SU-DHL-6 (cell line): ENCODE measurements around the gene TSPAN33.
"Not testable (repeated sequence)": the region's sequence is repeated elsewhere in the genome, so short reads cannot be mapped to it uniquely, and the experiment has no call there.

ENCODE experiments used
- H2AFZ ChIP-seq: fragments of 200-600 bp; sonication (generic); 2 replicates; pipeline ENCODE4 v1.6.1; 2014; ENCODE audit warnings: low read depth, mild to moderate bottlenecking, moderate library complexity, mixed read lengths, antibody characterized with exemption, low read length; ENCODE audit not compliant: severe bottlenecking
- H3F3A ChIP-seq: fragments of 200-600 bp; shearing (Covaris generic); 2 replicates; pipeline ENCODE4 v1.6.0; 2016; ENCODE audit warnings: antibody characterized with exemption, mild to moderate bottlenecking; ENCODE audit not compliant: insufficient read depth
- H3K27ac ChIP-seq: fragments of 200-600 bp; sonication (generic); 2 replicates; pipeline ENCODE4 v1.5.1; 2016; ENCODE audit warnings: low read depth, mild to moderate bottlenecking, low read length, moderate library complexity, mixed read lengths
- H3K27me3 ChIP-seq: fragments of 200-600 bp; sonication (generic), shearing (Covaris generic); 2 replicates; pipeline ENCODE4 v1.6.0; 2014; ENCODE audit warnings: mild to moderate bottlenecking, low read length
- H3K36me3 ChIP-seq: fragments of 200-600 bp; sonication (generic); 2 replicates; pipeline ENCODE4 v1.6.1; 2014; ENCODE audit warnings: mild to moderate bottlenecking, low read length, mixed read lengths
- H3K4me2 ChIP-seq: fragments of 300-600, 200-600 bp; shearing (Covaris generic), sonication (generic); 2 replicates; pipeline ENCODE4 v1.6.0; 2014; ENCODE audit warnings: low read length, low read depth, mild to moderate bottlenecking; ENCODE audit not compliant: poor library complexity, severe bottlenecking
- H3K4me3 ChIP-seq: fragments of 200-600 bp; sonication (generic); 2 replicates; pipeline ENCODE4 v1.5.1; 2014; ENCODE audit warnings: antibody characterized with exemption, low read length, mild to moderate bottlenecking, mixed read lengths; ENCODE audit not compliant: insufficient read depth, poor library complexity, severe bottlenecking
- H3K79me2 ChIP-seq: fragments of 200-600 bp; sonication (generic); 2 replicates; pipeline ENCODE4 v1.6.1; 2014; ENCODE audit warnings: mild to moderate bottlenecking, low read length, moderate library complexity; ENCODE audit not compliant: insufficient read depth
- H3K9ac ChIP-seq: fragments of 200-600 bp; sonication (generic); 2 replicates; pipeline ENCODE4 v1.7.0; 2014; ENCODE audit warnings: mild to moderate bottlenecking, low read length
- H3K9me2 ChIP-seq: fragments of 200-600 bp; sonication (generic); replicated peaks from 2 replicates; pipeline ENCODE4 v1.6.1; 2014; ENCODE audit warnings: low read length; ENCODE audit not compliant: insufficient read depth
- H3K9me3 ChIP-seq: fragments of 200-600 bp; sonication (generic); 2 replicates; pipeline ENCODE4 v1.6.1; 2014; ENCODE audit warnings: low read length, mixed read lengths; ENCODE audit not compliant: insufficient read depth
- H4K20me1 ChIP-seq: fragments of 200-600 bp; sonication (generic); 2 replicates; pipeline ENCODE4 v1.6.1; 2014; ENCODE audit warnings: low read depth, mild to moderate bottlenecking, antibody characterized with exemption, low read length, moderate library complexity, mixed read lengths
- CTCF ChIP-seq: fragments of 200-600 bp; sonication (generic); IDR thresholded peaks from one replicate; pipeline ENCODE4 v1.5.1; 2017; ENCODE audit warnings: antibody characterized with exemption, mild to moderate bottlenecking, low read length, moderate library complexity; ENCODE audit not compliant: insufficient read depth, poor library complexity, severe bottlenecking
- EZH2phosphoT487 ChIP-seq: fragments of 200-600 bp; sonication (generic), shearing (Covaris generic); conservative IDR thresholded peaks from 2 replicates; pipeline ENCODE4 v1.6.1; 2018; ENCODE audit warnings: mild to moderate bottlenecking, antibody characterized with exemption, low read length, moderate library complexity, mixed read lengths

The TSPAN33 gene

GRCh38 chr7:129169686-129170440, 25.4 kb downstream of the TSPAN33 start:
- H3K27me3 ChIP-seq, result no peaks in the 10 kb centered on the region
- no peak overlapping the region for H3K27ac ChIP-seq
- H3K36me3 ChIP-seq, result no peaks in the 10 kb centered on the region
- H3K9me3 ChIP-seq, result no peaks in the 10 kb centered on the region
- no peaks in the 10 kb centered on the region for H3K79me2 ChIP-seq
- H3F3A ChIP-seq, result no peaks in the 10 kb centered on the region
- peak overlapping the region; percentile 25; the same call in 1 of the 2 replicates for H3K9ac ChIP-seq
- no peaks in the 10 kb centered on the region for H4K20me1 ChIP-seq
- no peak overlapping the region for H3K4me3 ChIP-seq
- no peak for TF ChIP-seq CTCF
- TF ChIP-seq EZH2phosphoT487, result no peak
- peak overlapping the region; percentile 35 for H3K4me2 ChIP-seq
- no peak overlapping the region for H2AFZ ChIP-seq
- H3K9me2 ChIP-seq, result no peaks in the 10 kb centered on the region

DNA sequence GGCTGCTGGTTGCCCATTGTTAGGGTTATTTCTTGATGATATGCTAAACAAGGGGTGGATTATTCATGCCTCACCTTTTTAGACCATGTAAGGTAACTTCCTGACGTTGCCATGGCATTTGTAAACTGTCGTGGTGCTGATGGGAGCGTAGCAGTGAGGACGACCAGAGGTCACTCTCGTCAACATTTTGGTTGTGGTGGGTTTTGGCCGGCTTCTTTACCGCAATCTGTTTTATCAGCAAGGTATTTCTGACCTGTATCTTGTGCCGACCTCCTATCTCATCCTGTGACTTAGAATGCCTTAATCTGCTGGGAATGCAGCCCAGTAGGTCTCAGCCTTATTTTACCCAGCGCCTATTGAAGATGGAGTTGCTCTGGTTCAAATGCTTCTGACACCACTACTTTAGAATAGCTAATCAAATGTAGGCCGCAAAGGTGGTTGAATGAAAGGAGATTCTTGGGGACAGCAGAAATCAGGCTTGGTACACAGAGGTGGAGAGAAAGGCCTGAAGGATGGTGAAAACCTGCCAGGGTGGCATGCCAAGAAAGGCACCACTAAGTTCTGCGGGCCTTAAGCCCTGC, 26.0 kb downstream of the TSPAN33 start:
- no peaks in the 10 kb centered on the region for H3K79me2 ChIP-seq
- H3K9me2 ChIP-seq, result no peaks in the 10 kb centered on the region
- H3K4me3 ChIP-seq, result no peak overlapping the region
- no peaks in the 10 kb centered on the region for H3K9me3 ChIP-seq
- no peaks in the 10 kb centered on the region for H3F3A ChIP-seq
- no peaks in the 10 kb centered on the region for H3K36me3 ChIP-seq
- H2AFZ ChIP-seq, result no peak overlapping the region
- TF ChIP-seq CTCF (no peak), EZH2phosphoT487 (no peak)
- no peak overlapping the region for H3K4me2 ChIP-seq
- H4K20me1 ChIP-seq, result no peaks in the 10 kb centered on the region
- no peak overlapping the region for H3K27ac ChIP-seq
- H3K9ac ChIP-seq, result no peak overlapping the region
- no peaks in the 10 kb centered on the region for H3K27me3 ChIP-seq

- H2AFZ ChIP-seq, H3K4me2 ChIP-seq, H3K9ac ChIP-seq, H3K27me3 ChIP-seq, H3K4me3 ChIP-seq, H3K9me3 ChIP-seq, H3F3A ChIP-seq, H4K20me1 ChIP-seq, H3K79me2 ChIP-seq, H3K36me3 ChIP-seq, H3K27ac ChIP-seq, H3K9me2 ChIP-seq: not testable (repeated sequence)
Measured at GRCh38 chr7:129173861-129174260, 29.4 kb downstream of the TSPAN33 start.
